A673 (cell line): ENCODE results near the gene LPP. TPM values are rescaled to one million over a fixed set of nuclear protein-coding genes. Genes with fewer than 3 reads are reported as not detected.

Experiments
- BruUV-seq: library from RNA; stranded (reverse); fragments of 400-500 nt; replicated peaks from 2 replicates; lab custom pipeline; 2021; lab: Mats Ljungman, UMichigan
- CTCF ChIA-PET: fragments of 300-600 bp; sonication (Branson Sonifier 250); formaldehyde crosslinking; loops from one replicate; lab custom pipeline; 2022; ENCODE audit warnings: antibody characterized with exemption; lab: Charles Lee
- POLR2A ChIA-PET: fragments of 300-600 bp; sonication (Branson Sonifier 250); formaldehyde crosslinking; loops from one replicate; lab custom pipeline; 2022; ENCODE audit warnings: antibody characterized with exemption; ENCODE audit not compliant: low non-redundant PET; lab: Charles Lee
- DNase-seq: peaks from one replicate; pipeline ENCODE4 v3.0.0-alpha.2; 2015; ENCODE audit warnings: low spot score
- H3K27ac ChIP-seq: fragments of 200-600 bp; sonication (generic); 2 replicates; pipeline ENCODE4 v1.5.1; 2016; ENCODE audit warnings: mixed run types, low read depth, mild to moderate bottlenecking, mixed read lengths, antibody characterized with exemption, low read length; ENCODE audit not compliant: poor library complexity, severe bottlenecking
- H3K27me3 ChIP-seq: fragments of 200-600 bp; sonication (generic); replicated peaks from 2 replicates; pipeline ENCODE4 v1.6.1; 2017; ENCODE audit warnings: mixed run types, low read depth, mild to moderate bottlenecking, mixed read lengths, antibody characterized with exemption, low read length; ENCODE audit not compliant: insufficient read depth, poor library complexity
- H3K36me3 ChIP-seq: fragments of 200-600 bp; sonication (generic); 2 replicates; pipeline ENCODE4 v1.6.1; 2016; ENCODE audit warnings: mixed run types, mild to moderate bottlenecking, mixed read lengths, antibody characterized with exemption, low read length; ENCODE audit not compliant: insufficient read depth, poor library complexity, severe bottlenecking
- H3K4me1 ChIP-seq: fragments of 200-600 bp; sonication (generic); 2 replicates; pipeline ENCODE4 v1.6.1; 2017; ENCODE audit warnings: mixed run types, mild to moderate bottlenecking, mixed read lengths, antibody characterized with exemption, low read length; ENCODE audit not compliant: insufficient read depth, poor library complexity, severe bottlenecking
- H3K4me3 ChIP-seq: fragments of 200-600 bp; sonication (generic); 2 replicates; pipeline ENCODE4 v1.5.1; 2016; ENCODE audit warnings: low read depth, mixed run types, mild to moderate bottlenecking, mixed read lengths, low read length; ENCODE audit not compliant: poor library complexity, severe bottlenecking
- H3K9me3 ChIP-seq: fragments of 200-600 bp; sonication (generic); 2 replicates; pipeline ENCODE4 v1.6.1; 2016; ENCODE audit warnings: mixed run types, low read depth, mild to moderate bottlenecking, mixed read lengths, antibody characterized with exemption, low read length; ENCODE audit not compliant: poor library complexity, severe bottlenecking
- EZH2 ChIP-seq: fragments of 200-600 bp; sonication (generic); IDR thresholded peaks from 2 replicates; pipeline ENCODE4 v1.6.1; 2017; ENCODE audit warnings: borderline replicate concordance, low read depth, mild to moderate bottlenecking, mixed read lengths, antibody characterized with exemption, low read length; ENCODE audit not compliant: poor library complexity, severe bottlenecking
- intact Hi-C: fragments of 100-400 bp; cut with micrococcal nuclease; formaldehyde crosslinking; loops from one replicate; pipeline ENCODE4 v1.10.0; 2022; ENCODE audit not compliant: unreplicated experiment
- total RNA-seq: library from RNA; stranded (reverse); gene quantifications from 2 replicates; pipeline ENCODE4 v1.2.3, GENCODE V29; 2021
- TF ChIP-seq, protein P1 (sequence below): fragments of 300-800, 200-600 bp; sonication (generic); conservative IDR thresholded peaks from 2 replicates; pipeline ENCODE4 v1.5.1; 2017; ENCODE audit warnings: low read depth, mild to moderate bottlenecking, antibody characterized with exemption, low read length, moderate library complexity, mixed read lengths

The LPP gene
- total RNA-seq, 1 experiment from 2014 or later, result 39.7 TPM

DNA sequence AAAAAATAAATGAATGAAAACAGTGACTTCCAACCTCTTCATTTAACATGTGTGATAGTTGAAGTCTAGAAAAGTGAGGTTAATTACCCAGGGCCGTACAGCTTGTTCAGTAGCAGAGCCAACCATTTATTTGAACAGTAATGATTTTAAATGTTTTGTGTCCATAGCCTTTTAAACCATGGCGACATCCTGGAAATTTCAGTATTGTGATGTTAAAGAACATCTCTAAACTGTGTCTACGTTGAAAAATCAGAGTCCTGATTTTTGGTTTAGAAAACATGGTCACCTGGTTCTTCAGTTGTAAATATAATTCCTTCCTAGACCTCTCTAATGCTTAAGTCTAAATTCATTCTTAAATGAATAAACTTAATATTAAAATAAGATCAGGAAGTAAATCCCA is 14.2 kb downstream of the LPP start:
- H3K27me3 ChIP-seq, result no peaks in the 10 kb centered on the region
- TF ChIP-seq EZH2, result no peak
- TF ChIP-seq, protein P1, sequence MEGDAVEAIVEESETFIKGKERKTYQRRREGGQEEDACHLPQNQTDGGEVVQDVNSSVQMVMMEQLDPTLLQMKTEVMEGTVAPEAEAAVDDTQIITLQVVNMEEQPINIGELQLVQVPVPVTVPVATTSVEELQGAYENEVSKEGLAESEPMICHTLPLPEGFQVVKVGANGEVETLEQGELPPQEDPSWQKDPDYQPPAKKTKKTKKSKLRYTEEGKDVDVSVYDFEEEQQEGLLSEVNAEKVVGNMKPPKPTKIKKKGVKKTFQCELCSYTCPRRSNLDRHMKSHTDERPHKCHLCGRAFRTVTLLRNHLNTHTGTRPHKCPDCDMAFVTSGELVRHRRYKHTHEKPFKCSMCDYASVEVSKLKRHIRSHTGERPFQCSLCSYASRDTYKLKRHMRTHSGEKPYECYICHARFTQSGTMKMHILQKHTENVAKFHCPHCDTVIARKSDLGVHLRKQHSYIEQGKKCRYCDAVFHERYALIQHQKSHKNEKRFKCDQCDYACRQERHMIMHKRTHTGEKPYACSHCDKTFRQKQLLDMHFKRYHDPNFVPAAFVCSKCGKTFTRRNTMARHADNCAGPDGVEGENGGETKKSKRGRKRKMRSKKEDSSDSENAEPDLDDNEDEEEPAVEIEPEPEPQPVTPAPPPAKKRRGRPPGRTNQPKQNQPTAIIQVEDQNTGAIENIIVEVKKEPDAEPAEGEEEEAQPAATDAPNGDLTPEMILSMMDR, result no peak
- POLR2A ChIA-PET, result no interaction called here
- DNase-seq, result no peak
- intact Hi-C loops, result no loop called here
- H3K36me3 ChIP-seq, result no peaks in the 10 kb centered on the region
- peaks cover 15% of the 10 kb centered on the region for H3K4me1 ChIP-seq
- BruUV-seq, result no TSS peak
- H3K27ac ChIP-seq, result no peak overlapping the region
- CTCF ChIA-PET, result no interaction called here
- H3K9me3 ChIP-seq, result no peaks in the 10 kb centered on the region
- H3K4me3 ChIP-seq, result no peak overlapping the region

- no TSS peak for BruUV-seq
- H3K4me3 ChIP-seq, result no peak overlapping the region
- ChIA-PET POLR2A (no interaction called here), CTCF (no interaction called here)
- TF ChIP-seq, protein P1, result no peak
- TF ChIP-seq EZH2, result no peak
- no peaks in the 10 kb centered on the region for H3K9me3 ChIP-seq
- intact Hi-C loops, result no loop called here
- H3K27me3 ChIP-seq, result no peaks in the 10 kb centered on the region
- H3K36me3 ChIP-seq, result no peaks in the 10 kb centered on the region
- DNase-seq, result no peak
- H3K4me1 ChIP-seq, result peaks cover 15% of the 10 kb centered on the region
- no peak overlapping the region for H3K27ac ChIP-seq
Measured at GRCh38 chr3:188168648-188169047, 14.7 kb downstream of the LPP start.

- ChIA-PET POLR2A (no interaction called here), CTCF (no interaction called here)
- Histone ChIP-seq H3K36me3 (no peaks in the 10 kb centered on the region), H3K4me3 (no peak overlapping the region), H3K4me1 (peaks cover 14% of the 10 kb centered on the region), H3K27ac (no peak overlapping the region), H3K9me3 (no peaks in the 10 kb centered on the region), H3K27me3 (no peaks in the 10 kb centered on the region)
- no peak for DNase-seq
- TF ChIP-seq, protein P1, result no peak
- no peak for TF ChIP-seq EZH2
- intact Hi-C loops, result no loop called here
- BruUV-seq, result no TSS peak
Measured at GRCh38 chr3:188169830-188170455, 16.0 kb downstream of the LPP start.
